HFFc6 (cell line): ENCODE data around the gene JAZF1. TPM values are rescaled to one million over a fixed set of nuclear protein-coding genes. Genes with fewer than 3 reads are reported as not detected.
"Not testable (repeated sequence)": the region's sequence is repeated elsewhere in the genome, so short reads cannot be mapped to it uniquely, and the experiment has no call there.

Experiments used
- DNase-seq: peaks from one replicate; pipeline ENCODE4 v3.0.0-alpha.2; 2018
- H3K27ac Mint-ChIP-seq: 2 replicates; pipeline ENCODE4 v1.8.0; 2020; ENCODE audit warnings: mild to moderate bottlenecking, mixed read lengths
- H3K27me3 Mint-ChIP-seq: 2 replicates; pipeline ENCODE4 v1.8.0; 2021; ENCODE audit warnings: mild to moderate bottlenecking, moderate library complexity, mixed read lengths; ENCODE audit not compliant: insufficient read depth
- H3K36me3 Mint-ChIP-seq: 2 replicates; pipeline ENCODE4 v1.8.0; 2021; ENCODE audit warnings: low read depth, mixed read lengths
- H3K4me1 Mint-ChIP-seq: 2 replicates; pipeline ENCODE4 v1.8.0; 2020; ENCODE audit warnings: low read depth, mixed read lengths
- H3K4me3 Mint-ChIP-seq: 2 replicates; pipeline ENCODE4 v1.8.0; 2020; ENCODE audit warnings: mild to moderate bottlenecking, moderate library complexity, mixed read lengths
- H3K9me3 Mint-ChIP-seq: 2 replicates; pipeline ENCODE4 v1.8.0; 2020; ENCODE audit warnings: mild to moderate bottlenecking, mixed read lengths
- CTCF ChIP-seq: fragments of 200-600 bp; sonication (generic); IDR thresholded peaks from 2 replicates; pipeline ENCODE4 v1.5.0; 2021; ENCODE audit warnings: antibody characterized with exemption, mild to moderate bottlenecking
- total RNA-seq, 6 experiments: library from RNA; stranded (reverse); fragmentation: NEBNext Ultra II Directional; extraction: Animal tissue kit (Norgen Biotek cat#: 25700); gene quantifications; 2 replicates in 1 of 6; 3 replicates in 5 of 6; pipeline ENCODE4 v1.2.3, GENCODE V29; 2021

Gene JAZF1
- total RNA-seq, 6 experiments from 2014 or later = 17.5 to 26.3 (median 21.4) TPM

- Mint-ChIP-seq H3K36me3 (peaks cover 21% of the 10 kb centered on the region), H3K4me3 (peak overlapping the region; percentile 43), H3K4me1 (peaks cover 53% of the 10 kb centered on the region), H3K27ac (peak overlapping the region; percentile 84), H3K9me3 (peaks cover 5% of the 10 kb centered on the region), H3K27me3 (no peaks in the 10 kb centered on the region; the same call in 1 of the 2 replicates)
- DNase-seq = peak; percentile 64
- no peak for TF ChIP-seq CTCF
Observed at GRCh38 chr7:28018446-28018845, 162.1 kb downstream of the JAZF1 start.

DNA sequence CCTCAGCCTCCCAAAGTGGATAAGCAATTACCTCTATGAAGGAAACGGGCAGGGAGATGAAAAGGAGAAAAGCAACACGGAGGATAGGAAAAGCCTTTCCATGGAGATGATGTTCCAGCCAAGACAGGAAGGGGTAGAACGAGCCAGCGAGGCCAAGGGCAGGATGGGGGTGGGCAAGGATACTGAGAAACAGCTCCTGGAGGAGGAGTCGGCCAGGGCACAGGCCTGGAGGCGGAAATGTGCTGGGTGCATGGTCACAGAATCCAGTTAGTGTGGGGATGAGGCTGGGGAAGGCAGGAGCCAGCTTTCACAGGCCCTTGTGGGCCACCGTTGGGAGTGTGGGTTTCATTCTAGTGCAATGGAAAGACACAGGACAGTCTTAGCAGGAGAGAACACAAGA lies 162.6 kb downstream of the JAZF1 start:
- no peak for DNase-seq
- Mint-ChIP-seq H3K4me1 (peaks cover 56% of the 10 kb centered on the region), H3K27me3 (no peaks in the 10 kb centered on the region; the same call in 1 of the 2 replicates), H3K27ac (peak overlapping the region; percentile 84), H3K36me3 (peaks cover 21% of the 10 kb centered on the region), H3K9me3 (peaks cover 5% of the 10 kb centered on the region), H3K4me3 (peak overlapping the region; percentile 43)
- TF ChIP-seq CTCF = no peak

GRCh38 chr7:28017372-28017771 lies 163.2 kb downstream of the JAZF1 start:
- peak; percentile 51 for DNase-seq
- H3K9me3 Mint-ChIP-seq = peaks cover 5% of the 10 kb centered on the region
- H3K4me3 Mint-ChIP-seq = peak overlapping the region; percentile 16; the same call in 1 of the 2 replicates
- no peaks in the 10 kb centered on the region; the same call in 1 of the 2 replicates for H3K27me3 Mint-ChIP-seq
- TF ChIP-seq CTCF = no peak
- peaks cover 62% of the 10 kb centered on the region for H3K4me1 Mint-ChIP-seq
- H3K27ac Mint-ChIP-seq = peak overlapping the region; percentile 84
- peaks cover 21% of the 10 kb centered on the region for H3K36me3 Mint-ChIP-seq

- Mint-ChIP-seq H3K9me3 (peaks cover 5% of the 10 kb centered on the region), H3K4me3 (no peak overlapping the region), H3K4me1 (peaks cover 64% of the 10 kb centered on the region), H3K36me3 (peaks cover 21% of the 10 kb centered on the region), H3K27ac (peak overlapping the region; percentile 29; the same call in 1 of the 2 replicates), H3K27me3 (no peaks in the 10 kb centered on the region; the same call in 1 of the 2 replicates)
- no peak for DNase-seq
- TF ChIP-seq CTCF = no peak
Observed at GRCh38 chr7:28016297-28016696, 164.3 kb downstream of the JAZF1 start.

DNA sequence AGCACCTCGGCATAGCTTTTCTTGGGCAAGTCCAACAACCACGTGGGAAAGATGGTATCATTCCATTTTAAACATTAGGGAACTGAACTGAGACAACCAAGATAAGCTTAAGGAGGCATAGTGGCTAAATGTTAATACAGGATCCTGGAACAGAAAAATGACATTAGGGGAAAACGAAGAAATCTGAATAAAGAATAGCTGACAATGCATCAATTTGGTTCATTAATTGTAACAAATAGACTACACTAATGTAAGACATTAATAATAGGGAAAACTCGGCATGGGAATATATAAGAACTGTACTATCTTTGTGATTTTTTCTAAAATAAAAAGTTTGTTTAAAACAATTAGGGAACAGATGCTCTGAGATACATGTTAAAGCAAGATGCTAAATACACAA lies 165.4 kb downstream of the JAZF1 start:
- peaks cover 54% of the 10 kb centered on the region for H3K4me1 Mint-ChIP-seq
- no peak for TF ChIP-seq CTCF
- peaks cover 21% of the 10 kb centered on the region for H3K36me3 Mint-ChIP-seq
- no peak overlapping the region for H3K4me3 Mint-ChIP-seq
- no peak for DNase-seq
- H3K27ac Mint-ChIP-seq = no peak overlapping the region
- peaks cover 5% of the 10 kb centered on the region for H3K9me3 Mint-ChIP-seq
- H3K27me3 Mint-ChIP-seq = no peaks in the 10 kb centered on the region; the same call in 1 of the 2 replicates

DNA sequence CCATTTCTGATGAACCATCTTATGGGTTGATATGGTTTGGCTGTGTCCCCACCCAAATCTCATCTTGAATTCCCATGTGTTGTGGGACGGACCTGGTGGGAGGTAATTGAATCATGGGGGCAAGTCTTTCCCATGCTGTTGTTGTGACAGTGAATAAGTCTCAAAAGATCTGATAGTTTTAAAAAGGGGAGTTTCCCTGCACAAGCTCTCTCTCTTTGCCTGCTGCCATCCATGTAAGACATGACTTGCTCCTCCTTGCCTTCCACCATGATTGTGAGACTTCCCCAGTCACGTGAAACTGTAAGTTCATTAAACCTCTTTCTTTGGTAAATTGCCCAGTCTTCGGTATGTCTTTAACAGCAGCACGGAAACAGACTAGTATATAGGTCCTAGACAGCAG lies 166.3 kb downstream of the JAZF1 start:
- H3K27me3 Mint-ChIP-seq, DNase-seq, H3K27ac Mint-ChIP-seq, H3K4me3 Mint-ChIP-seq, H3K9me3 Mint-ChIP-seq: not testable (repeated sequence)
- Mint-ChIP-seq H3K36me3 (peaks cover 21% of the 10 kb centered on the region), H3K4me1 (peaks cover 46% of the 10 kb centered on the region)
